Bone marrow (tissue), 2 donors: Measurements from ENCODE around the gene SCTR.

Experiments
- DNase-seq, 2 donors: peaks; one replicate each; lab custom pipeline; 2025; lab: John Stamatoyannopoulos, UW

The SCTR gene

GRCh38 chr2:119474371-119475224 is 49.7 kb downstream of the SCTR start:
- DNase-seq, result no peak

DNA sequence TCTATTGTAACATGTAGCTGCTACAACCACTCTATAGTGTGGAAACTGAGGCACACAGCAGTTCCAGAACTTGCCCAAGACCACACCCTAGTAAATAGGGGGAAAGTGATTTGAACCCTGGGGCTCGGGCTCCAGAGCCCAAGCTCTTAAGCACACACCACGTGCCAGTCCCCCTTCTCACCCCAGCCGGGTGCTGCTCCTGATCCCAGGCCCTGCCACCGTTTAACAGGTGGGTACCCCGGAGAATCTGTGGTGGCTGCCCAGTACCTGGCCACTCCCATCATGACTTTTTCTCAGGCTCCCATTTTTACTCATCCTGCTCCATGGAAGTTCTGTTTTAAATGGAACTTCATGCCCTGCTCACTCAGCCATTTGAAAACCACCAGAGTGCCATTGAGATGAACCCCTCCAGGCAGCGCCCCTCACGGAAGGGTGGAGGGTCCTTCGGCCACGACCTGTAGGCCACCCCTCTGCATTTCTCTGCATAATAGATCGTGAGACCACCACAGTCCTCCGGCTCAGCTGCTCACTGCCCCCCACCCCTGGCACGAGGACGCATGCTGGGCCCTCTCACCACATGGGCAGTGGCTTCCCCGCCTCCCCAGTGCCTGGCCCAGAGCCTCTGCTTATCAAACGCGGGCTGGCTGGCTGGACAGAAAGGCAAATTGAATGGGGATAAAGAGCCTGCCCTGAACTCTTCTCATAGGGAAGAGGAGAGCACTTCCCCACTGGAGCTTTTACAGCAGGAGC is 50.5 kb downstream of the SCTR start:
- no peak for DNase-seq

- DNase-seq, result no peak
Observed at GRCh38 chr2:119472749-119473148, 51.5 kb downstream of the SCTR start.

- no peak for DNase-seq
Observed at GRCh38 chr2:119469661-119470297, 54.5 kb downstream of the SCTR start.

DNA sequence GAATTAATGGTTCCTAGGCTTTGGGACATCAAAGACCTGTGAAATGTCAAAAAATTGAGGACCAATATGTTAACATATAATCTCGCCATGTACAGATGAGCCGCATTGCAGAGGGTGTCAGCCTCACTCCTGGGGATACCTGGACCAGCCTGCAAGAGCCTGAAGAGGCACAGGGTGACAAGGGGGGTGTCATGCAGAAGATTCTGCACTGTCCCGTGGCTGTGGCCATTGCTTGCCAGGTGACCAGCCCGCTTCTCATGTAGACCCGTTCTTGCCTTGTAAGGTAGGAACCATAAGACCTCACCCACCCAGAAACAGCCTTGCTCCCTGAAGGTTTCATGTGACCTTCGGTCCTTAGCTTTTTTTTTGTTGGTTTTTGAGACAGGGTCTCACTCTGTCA is 55.2 kb downstream of the SCTR start:
- no peak for DNase-seq

DNA sequence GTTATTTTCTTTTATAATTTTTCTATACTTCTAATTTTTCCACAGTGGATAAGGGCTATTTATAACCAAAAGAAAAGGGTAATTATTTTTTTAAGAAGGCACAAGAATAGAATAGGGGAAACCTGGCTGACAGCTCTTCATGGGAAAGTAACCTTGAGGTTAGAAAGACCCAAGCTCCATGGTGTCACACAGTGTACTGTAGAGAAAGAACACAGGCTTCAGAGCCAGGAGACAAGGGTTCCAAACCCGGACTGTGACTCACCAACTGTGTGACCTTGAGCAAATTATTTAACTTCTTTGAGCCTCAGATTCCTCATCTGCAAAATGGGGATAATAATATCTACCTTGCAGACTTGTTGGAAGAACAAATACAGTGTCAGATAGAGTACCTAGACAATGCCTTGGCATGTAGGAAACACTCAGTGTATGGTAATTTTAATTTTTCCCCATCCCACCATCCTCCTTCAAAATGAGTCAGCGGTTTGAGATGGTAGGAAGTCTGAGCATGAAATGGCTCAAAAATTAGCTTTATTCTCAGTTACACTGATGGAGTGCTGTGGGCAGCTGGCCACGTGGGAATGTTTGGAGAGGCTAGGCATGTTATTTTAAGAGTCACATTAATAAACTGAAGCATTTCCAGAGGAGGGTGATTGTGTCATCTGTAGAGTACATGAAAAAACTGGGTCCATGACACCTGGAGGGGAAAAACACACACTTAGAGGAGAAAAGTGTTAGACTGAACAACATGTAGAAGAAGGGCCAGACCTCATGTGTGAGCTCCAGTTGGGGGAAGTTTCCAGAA is 55.9 kb downstream of the SCTR start:
- no peak for DNase-seq

DNA sequence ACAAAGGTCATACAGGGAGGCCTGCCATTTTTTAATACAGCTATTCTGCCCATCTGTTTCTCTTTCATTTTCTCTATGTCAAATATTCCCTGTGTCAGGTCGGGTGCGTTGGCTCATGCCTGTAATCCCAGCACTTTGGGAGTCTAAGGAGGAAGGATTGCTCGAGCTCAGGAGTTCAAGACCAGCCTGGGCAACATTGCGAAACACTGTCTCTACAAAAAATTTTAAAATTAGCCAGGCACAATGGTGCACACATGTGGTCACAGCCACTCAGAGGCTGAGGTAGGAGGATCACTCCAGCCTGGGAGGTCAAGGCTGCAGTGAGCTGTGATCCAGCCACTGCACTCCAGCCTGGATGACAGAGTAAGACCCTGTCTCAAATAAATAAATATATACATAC is 57.9 kb downstream of the SCTR start:
- no peak for DNase-seq

DNA sequence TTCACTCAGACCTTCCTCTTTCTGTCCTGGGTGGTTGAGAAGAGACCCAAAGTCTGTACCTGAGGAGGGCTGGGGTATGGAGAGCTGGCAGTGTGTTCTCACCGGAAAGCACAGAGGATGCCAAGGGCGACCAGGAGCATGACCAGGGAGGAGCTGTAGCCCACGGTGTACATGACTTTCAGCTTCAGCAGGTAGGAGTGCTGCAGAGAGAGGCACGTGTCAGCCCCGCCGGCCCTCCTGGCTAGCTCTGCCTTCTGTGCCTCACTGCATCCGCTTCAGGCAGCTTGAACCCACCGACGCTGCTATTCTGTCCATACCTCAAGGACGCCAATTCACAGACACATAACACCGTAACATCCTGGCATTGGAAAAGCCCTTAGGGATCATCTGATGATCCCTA is 58.6 kb downstream of the SCTR start:
- no peak for DNase-seq

DNA sequence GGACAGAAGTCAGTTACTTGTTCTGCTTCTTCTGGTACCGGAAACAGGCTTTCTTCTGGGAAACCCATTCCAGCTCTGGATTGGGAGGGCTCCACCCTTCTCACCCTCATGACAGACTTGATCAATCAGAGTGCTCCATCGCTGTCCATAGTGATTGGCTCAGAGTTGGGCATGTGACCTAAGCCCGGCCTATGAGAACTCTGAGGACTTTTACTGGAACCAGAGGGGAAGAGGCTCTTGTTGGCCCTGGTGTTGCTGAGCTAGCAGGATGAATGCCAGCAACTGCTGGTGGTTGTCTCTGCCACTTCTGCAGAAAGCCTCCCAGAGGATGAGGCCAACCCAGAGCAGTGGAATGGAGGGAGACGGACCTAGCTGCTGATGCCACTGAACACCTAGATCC is 59.3 kb downstream of the SCTR start:
- no peak for DNase-seq

- DNase-seq, result no peak
Observed at GRCh38 chr2:119463990-119464389, 60.3 kb downstream of the SCTR start.

DNA sequence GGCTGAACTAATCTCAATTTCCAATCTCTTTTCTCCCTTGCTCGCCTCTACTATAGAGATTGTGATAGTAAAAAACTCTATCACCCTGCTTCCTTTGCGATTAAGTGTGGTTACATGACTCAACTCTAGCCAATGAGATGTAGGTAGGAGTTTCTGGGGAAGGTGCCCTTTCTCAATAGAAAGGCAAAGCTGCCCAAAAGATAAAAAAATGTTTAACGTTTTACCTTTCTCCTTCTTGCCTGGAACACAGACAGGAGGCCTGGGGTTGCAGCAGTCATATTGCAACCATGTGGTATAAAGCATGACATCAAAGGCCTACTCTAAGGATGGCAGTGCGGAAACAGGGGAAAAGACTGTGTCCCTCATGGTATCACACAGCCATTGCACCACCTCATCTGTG is 61.1 kb downstream of the SCTR start:
- no peak for DNase-seq

DNA sequence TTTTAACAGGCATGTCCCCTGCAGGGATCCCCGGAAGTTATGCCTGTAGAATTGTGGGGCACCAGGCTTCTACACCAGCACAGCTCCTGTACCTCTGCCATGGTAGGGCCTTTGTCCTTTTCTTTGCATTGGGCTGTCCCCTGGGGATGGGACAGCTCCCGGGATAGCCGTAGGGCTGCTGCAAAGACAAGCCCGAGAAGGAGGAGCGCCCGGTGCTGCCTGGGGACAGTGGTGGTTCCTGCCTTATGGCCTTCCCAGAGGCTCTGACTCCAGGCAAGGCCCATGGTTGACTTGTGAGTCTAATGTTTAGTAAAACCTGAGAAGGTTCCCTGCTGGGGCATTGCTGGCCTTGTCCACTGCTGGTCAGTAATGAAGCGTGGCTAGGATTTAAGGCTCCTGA is 61.7 kb downstream of the SCTR start:
- no peak for DNase-seq

DNA sequence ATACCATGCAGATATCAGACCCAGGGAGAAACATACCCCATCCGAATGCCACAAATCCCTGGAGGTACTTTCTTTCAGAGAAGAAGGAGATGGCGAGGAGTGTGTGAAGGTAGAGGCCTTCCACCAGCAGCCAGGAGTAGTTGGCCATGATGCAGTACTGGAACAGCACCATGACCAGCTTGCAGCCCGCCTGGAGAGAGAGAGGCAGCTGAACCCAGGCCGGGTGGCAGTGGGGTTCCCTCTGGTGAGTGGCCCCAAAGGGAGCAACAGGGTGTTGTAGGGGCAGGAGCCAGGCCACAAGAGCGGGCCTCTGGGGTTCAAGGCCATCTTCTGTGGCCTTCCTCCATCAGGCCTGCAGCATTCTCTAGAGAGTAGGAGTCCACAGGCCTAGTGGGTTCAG is 62.5 kb downstream of the SCTR start:
- no peak for DNase-seq

DNA sequence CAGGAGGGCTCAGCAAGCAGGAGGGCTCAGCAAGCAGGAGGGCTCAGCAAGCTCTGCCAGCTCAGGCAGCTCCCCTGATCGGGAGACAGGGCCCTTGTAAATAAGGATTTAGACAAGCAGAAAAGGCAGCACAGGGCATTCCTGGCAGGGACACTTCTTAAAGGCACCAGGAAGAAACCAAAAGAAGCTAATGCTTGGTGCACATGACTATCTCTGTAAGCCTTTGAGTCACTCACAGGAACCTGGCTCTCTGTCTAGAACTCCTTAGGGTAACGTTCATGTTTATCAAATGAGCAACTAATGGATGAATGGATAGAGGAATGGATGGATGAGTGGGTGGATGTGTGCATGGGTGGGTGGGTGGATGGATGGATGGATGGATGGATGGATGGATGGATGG is 64.2 kb downstream of the SCTR start:
- DNase-seq, result no peak

DNA sequence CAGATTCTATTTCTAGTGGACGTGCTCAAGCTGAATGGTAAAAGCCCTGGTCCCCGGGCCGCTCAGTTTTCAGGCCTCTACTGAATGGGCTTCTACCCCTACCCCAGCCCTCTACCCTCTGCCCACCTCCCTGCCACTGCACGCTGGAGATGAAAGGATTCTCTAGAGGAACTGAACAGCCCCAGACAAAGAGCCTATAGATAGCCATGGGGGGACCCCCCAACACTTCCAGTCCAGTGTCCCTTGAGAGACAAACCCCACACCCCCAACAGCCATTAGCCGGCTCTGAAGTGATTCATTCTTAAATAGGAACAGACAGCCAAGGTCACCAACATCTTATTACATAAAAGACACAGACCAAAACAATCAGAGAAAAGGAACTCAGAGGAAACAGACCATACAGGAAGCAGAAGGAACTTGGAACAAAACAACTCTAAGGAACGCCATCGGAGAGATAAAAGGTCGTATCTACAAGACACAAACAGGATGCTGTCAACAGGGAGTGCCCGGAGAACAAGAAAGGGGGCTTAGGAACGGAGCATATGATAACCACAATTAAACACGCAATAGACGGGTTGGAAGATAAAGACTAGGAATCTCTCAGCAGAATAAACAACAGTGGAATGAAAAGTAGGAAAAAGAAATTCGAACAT is 69.1 kb downstream of the SCTR start:
- no peak for DNase-seq

DNA sequence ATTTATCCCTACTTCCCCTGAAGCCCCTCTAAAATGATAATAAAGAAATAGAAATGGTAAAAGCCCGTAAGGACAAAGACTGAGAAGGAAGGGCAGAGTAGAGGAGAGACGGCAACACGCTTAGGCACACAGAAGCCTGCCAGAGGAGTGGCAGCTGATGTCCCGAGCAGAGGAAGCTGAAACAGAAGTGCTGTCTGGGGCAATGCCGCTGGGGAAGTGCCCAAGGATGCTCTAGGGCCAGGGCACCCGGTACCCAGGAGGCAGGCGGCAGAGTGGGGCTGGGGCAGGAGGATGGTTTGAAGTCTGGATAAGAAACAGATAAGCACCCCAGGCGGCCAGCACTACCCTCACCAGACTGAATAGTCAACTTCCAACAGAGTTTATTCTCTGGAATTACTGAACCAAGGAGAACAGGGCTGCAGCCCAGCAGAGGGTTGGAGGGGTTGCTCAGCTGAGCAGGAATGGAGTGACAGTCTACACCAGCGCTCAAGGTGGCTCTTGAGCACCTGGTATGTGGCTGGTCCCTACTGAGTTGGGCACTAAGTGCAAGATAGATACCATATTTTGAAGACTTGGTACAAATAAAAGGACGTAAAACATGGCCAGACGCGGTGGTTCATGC is 70.2 kb downstream of the SCTR start:
- no peak for DNase-seq

- DNase-seq, result no peak
Observed at GRCh38 chr2:119451336-119452050, 72.8 kb downstream of the SCTR start.

DNA sequence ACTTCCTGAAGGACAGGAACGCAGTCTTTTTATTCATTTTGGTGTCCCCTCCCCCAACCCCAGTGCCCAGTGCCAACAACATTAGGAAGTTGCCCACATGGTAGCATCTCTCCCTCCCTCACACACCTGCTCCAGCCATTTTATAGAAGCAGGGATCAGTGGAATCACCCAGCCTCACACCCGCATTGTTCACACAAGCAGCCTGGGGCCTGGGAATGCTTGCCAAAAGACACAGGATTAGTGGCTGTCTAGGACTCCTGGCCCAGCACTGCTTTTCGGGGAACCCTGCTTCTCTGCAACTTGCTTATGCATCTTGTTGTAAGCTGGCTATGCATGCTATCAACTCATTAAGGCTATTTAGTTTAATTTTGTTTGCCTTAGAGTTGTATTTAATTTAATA is 74.8 kb downstream of the SCTR start:
- DNase-seq, result no peak

GRCh38 chr2:119448427-119449141 is 75.7 kb downstream of the SCTR start:
- DNase-seq, result no peak

- no peak for DNase-seq
Observed at GRCh38 chr2:119446037-119446436, 78.2 kb downstream of the SCTR start.
